GM21737 (cell line): ENCODE measurements around the gene RAP1GAP2.
"Not testable (repeated sequence)": the region's sequence is repeated elsewhere in the genome, so short reads cannot be mapped to it uniquely, and the experiment has no call there.

Experiments used
- ATAC-seq: cut with Tn5 transposase; IDR thresholded peaks from one replicate; pipeline ENCODE4 v1.9.1; 2021; ENCODE audit warnings: mild to moderate bottlenecking, moderate library complexity; ENCODE audit not compliant: unreplicated experiment

The RAP1GAP2 gene

DNA sequence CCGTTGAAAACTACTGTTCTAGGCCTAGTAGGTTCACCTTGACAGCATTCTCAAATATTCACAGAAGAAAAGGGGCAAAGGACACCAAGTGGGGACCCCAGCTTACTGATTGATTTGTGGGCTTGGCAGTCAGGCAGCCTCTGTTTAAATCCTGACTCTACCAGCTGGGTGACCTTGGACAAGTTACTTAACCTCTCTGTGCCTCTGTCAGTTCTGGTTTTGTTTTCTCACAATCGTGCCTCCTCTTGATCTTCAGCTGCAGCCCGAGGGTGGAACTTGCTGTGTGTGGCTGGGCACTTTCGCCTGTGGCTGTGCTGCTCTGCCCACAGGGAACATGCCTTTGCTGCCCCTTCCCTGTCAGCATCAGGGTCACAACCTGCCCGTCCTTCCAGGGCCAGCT is 17.8 kb downstream of the RAP1GAP2 start:
- no peak for ATAC-seq

DNA sequence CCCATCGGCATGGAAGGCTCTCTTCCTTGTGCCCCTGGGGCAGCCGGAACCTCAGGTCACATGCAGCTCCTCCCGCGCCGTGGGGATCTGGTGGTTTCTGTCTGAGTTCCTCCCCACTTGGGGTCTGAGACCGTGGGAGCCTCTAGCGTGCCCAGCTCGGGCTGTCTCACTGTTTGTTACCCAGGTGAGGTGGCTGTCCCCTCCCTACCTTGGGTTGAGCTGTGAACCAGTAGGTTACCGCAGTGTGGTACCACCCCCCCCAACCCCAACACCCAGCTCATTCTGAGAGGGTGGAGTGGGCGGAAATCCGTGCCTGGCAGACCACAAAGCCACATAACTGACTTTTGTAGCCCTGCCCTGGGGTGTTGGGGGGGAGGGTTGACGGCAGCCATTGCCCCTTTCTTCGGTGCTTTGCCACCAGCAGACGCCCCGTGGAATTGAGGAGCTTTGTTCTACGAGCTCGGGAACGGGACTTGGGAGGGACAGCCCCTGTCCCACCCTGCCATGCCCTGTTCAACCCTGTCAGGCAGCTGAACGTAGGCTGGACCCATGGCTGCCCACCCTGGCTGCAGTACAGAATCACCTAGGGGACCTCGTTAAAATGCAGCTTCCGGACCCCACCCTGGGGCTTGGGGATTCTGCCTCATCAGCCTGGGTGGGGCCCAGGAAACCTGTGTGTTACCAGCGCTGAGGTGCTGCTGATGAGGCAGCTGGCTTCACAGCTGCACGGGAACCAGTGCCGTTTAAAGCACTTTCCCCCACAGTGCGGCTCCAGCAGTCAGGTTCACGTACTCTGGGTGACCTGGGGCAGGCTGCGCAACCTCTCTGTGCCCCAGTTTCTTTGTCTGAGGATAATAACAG is 18.5 kb downstream of the RAP1GAP2 start:
- no peak for ATAC-seq

DNA sequence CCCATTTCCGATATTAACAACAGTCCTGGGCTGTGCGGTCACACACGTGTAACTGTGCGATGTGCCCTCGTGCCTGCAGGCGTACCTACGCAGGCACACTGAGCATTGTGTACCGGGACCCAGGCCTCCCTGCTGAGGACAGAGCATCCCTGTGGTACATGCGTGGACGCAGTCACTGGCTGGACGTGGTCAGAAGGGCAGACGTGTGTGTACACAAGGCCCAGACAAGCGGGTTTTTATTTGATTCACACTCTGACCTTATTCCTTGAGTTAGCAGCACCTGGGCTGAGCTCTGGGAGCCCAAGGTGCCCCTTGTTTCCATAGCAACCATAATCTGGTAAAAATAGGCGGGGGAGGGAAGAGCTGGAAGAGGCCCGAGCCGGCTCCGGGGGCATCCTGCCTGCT is 19.5 kb downstream of the RAP1GAP2 start:
- ATAC-seq = no peak

DNA sequence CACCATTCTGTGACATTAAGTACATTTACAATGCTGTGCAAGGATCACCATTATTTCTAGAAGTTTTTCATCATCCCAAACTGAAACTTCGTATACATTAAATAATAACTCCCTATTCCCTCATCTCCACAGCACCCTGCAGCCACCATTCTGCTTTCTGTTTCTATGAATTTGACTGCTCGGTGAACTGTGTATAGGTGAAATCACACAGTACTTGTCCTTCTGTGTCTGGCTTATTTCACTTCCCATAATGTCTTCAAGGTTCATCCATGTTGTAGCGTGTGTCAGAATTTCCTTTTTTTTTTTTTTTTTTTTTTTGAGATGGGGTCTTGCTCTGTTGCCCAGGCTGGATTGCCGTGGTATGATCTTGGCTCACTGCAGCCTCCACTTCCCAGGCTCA is 20.4 kb downstream of the RAP1GAP2 start:
- ATAC-seq = no peak

DNA sequence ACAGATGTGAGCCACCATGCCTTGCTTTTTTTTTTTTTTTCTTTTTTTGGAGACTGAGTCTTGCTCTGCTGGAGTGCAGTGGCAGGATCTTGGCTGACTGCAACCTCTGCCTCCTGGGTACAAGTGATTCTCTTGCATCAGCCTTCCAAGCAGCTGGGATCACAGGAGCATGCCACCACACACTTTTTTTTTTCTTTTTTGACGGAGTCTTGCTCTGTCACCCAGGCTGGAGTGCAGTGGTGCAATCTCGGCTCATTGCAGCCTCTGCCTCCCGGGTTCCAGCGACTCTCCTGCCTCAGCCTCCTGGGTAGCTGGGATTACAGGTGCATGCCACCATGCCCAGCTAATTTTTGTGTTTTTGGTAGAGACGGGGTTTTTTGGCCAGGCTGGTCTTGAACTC is 23.1 kb downstream of the RAP1GAP2 start:
- ATAC-seq = not testable (repeated sequence)

DNA sequence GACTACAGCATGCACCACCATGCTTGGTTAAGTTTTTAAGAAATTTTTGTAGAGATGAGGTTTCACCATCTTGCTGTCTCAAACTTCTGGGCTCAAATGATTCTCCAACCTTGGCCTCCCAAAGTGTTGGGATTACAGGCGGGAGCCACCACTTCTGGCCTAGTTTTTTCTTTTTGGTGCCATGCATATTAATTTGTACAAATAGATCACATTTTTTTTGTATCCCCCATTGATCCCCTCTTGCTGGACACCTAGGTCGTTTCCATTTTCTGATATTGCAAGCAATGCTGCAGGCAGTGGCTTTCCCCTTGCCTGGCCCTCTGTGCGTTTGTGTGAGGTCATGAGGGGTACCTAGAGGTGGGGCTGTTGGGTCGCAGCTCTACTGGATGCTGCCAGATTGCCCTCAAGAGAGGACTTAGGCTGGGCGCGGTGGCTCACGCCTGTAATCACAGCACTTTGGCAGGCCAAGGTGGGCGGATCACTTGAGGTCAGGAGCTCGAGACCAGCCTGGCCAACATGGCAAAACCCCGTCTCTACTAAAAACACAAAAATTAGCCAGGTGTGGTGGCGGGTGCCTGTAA is 23.8 kb downstream of the RAP1GAP2 start:
- ATAC-seq = no peak

DNA sequence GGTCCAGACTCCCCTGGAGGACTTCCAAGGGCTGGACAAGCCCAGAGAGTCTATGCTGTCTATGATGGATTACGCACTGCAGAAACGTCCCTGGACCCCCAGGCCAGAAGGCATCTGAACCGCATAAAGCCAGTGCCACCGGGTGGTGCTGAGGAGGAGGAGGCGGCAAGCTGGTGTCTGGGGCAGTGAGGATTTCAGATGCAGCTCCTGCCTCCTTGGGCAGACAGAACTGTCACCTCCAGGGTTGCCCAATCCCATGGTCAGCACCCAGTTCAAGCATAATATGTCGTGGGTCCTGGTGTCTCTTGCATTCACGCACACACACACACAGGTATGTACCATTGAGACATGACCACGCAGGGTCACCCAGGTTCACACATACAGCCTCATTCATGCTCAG is 25.6 kb downstream of the RAP1GAP2 start:
- no peak for ATAC-seq

DNA sequence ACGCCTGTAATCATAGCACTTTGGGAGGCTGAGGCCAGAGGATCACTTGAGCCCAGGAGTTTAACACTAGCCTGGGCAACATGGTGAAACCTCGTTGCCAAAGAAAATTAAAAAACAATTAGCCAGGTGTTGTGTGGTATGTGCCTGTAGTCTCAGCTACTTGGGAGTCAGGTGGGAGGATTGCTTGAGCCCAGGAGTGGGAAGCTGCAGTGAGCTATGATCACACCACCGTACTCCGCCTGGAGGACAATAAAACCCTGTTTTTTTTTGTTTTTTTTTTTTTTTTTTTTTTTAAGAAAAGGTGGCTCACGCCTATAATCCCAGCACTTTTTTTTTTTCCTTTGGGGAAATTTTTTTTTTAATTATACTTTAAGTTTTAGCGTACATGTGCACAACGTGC is 26.1 kb downstream of the RAP1GAP2 start:
- no peak for ATAC-seq

DNA sequence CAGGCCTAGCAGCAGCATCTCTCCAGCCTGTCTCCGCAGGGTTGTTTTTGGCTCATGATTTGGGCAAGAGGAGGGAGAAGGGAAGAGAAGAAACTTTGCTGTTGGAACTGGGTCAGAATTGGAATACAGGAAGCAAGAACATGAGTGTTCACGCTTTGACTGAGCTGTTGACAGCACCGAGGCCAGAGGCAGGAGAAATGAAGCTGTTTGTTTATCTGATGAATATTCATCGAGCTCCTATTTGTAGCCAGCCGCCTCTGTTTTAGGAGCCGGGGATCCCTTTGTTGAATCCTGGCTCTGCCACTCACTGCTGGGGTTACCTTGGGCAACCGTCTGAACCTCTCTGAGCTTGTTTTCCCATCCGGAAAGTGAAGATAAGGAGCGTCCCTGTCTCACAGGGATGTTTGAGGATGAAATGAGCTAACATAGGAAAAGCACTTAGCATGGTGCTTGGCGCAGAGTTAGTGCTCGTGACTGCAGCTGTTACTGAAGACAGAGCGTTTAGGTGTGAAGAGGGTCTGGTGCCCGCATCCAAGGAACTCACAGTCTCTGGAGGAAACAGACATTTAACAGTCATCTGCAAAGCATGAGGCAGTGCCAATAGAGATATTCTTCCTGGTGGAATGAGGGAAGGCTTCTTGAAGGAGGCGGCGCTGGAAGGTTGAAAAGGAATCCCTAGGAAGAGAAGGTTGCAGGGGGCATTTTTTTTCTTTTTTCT is 29.2 kb downstream of the RAP1GAP2 start:
- ATAC-seq = no peak

DNA sequence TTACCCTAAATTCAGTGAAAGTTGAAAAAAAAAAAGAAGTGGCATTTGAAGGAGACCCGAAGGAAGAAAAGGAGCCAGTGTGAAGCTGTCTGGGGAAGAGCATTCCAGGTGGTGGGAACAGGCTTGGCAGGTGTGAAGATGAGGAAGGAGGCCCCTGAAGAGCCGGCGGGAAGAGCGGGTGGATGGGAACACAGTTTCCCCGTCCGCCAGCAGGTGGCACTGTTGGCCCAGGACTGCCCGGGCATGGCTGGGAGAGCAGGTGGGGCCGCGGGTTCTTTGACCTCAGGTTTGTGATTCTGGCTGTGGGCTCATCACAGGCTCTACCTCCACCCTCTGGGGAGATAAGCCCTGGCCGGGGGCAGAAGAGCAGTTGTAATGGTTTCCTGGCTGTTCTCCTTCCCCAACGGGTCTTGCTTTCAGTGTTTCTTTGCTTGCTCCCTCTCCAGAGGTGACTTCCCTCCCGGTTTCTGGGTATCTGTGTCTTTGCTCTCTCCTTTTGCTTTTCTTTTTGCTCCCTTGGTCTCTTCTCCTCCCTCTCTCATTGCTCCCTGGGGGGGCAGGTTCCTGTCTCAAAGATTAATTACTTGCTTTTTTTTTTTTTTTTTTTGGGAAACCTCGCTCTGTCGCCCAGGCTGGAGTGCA is 32.3 kb downstream of the RAP1GAP2 start:
- ATAC-seq = peak; percentile 52

DNA sequence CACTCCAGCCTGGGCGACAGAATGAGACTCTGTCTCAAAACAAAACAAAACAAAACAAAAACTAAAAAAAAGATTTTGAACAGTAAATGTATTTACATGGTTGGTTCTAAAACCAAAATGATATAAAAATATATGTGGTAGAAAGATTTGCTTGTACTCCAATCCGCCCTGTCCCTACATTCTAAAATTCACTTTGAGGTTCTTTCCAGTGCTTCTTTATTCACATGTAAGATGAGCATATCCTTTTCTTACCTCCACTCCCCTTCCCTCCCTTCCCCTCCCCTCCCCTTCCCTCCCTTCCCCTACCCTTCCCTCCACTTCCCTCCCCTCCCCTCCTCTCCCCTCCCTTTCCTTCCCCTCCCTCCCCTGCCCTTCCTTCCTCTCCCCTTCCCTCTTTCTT is 34.4 kb downstream of the RAP1GAP2 start:
- no peak for ATAC-seq

DNA sequence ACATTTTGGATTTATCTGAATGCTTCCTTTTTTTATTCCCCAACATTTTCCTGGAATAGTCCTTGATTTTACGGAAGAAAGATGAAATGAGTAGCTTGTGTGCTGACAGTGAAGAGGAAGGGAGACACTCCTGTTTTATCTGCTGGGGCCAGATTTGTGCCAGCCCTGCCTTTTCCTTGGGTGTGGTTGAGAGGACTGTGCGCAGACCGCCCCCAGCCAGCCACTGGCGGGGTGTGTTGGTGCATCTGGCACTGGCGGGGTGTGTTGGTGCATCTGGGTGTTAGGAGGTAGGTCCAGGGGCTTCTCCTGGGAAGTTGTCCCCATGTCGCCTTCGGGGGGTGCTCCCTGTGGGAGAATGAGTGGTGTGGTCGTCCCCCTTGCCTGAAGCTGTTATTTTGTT is 39.5 kb downstream of the RAP1GAP2 start:
- ATAC-seq = no peak

DNA sequence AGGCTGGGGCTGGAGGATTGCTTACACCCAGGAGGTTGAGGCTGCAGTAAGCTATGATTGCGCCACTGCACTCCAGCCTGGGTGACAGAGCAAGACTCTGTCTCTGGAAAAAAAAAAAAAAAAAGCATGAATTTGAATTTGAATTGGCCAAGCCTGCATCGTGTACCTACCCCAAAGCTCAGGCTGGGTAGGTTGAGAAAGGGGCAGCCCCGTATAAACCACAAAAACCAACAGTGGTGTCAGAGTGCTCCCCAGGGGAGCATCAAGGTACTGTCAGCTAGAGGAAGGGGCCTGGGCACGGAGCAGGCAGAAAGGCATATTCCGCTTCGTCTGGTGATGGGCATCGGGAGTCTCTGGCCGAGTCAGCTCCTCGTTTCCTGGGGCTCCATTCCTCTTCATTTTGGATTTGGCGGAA is 40.9 kb downstream of the RAP1GAP2 start:
- ATAC-seq = no peak

DNA sequence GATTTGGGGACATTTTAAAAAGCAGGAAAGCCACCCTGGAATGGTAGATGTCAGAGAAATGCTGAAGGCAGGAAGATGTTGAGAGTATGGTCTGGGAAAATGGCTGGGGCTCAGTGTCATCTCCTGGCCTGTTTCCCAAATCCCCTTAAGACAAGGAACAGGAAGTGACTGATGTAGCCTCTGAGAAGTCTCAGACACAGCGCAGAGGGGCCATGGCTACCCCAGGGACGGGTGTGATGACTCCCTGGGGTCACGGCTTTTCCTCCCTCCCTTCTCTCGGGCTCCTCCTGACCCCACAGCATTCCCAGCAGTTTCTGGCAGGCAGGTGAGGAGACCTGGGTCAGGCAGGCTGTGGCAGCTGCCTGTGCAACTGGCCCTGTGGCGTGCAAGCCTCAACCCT is 45.4 kb downstream of the RAP1GAP2 start:
- no peak for ATAC-seq

DNA sequence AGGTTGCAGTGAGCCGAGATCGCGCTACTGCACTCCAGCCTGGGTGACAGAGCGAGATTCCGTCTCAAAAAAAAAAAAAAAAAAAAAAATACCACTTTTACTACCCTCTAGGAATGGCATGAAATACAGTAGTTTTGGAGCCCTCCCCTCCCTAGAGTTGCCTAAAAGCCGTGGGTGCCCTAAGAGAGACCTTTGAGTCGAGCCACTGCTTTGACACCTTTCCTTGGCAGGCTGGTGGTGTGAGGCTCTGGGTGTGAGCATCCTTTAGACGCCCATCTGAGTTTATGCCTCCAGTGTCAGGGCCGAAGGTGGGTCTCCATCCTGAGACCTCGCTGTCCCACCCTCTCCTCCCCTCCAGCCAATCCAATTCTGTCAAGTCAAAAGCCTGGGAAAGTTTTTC is 46.2 kb downstream of the RAP1GAP2 start:
- ATAC-seq = no peak

DNA sequence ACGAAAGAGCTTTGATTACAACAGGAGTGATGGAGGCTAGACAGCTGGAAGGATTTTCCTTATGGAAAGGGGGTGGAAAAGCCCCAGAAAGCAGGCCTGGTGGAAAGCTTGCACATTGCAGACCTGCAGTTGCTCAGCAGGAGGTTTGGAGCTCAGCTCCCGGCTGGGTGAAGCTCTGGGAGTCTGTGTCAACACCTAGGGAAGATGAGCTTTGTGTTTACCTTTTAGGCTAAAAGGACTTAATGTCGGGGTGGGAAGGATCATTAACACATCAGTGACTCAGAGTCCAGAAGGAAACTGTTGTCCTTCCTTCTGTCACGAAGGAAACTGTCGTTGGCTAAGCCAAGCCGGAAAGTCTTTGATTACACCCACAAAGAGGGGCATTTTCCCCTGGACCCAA is 48.2 kb downstream of the RAP1GAP2 start:
- ATAC-seq = no peak

DNA sequence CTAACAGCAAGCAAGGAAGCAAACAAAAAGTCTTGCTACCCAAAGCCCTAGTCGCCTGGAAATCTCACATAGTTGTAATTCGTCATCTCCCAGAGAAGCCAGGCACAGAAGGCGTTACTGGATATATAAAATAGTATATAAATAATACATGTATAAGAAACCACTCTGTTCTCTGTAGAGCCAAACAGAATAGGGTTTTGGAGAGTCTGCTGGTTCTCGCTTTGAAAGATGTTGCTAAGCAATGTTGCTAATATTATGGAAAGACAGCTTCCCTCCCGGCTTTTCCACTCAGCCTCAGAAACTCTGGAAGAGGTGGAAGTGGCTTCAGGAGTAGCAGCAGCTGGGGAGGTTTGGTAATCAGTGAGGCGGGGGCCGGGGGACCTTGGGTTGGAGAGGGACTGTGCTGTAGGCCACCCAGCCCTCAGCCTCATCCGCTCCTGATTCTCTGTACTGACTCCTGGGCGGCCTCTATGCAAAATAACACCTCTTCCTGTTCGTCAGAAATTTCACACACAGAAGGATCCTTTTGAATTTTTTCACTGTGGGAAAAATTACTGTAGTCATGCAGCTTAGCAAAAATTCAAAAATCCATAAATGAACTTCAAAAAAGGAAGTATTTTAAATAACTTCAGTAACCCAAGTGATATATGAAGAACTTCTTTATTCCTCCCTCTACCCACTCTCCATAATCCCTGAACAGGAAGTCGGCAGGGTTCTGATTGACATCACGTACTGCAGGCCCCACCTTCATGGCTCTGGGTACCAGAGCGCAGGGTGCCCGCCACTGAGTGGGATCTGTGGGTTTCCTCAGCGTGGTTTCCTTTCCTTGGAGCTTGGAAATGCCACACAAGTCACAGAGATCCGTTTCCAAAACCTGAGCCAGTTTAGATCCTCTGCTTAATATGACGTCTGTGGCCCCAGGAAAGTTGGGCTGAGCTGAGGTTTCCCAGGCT is 51.4 kb downstream of the RAP1GAP2 start:
- ATAC-seq = no peak

DNA sequence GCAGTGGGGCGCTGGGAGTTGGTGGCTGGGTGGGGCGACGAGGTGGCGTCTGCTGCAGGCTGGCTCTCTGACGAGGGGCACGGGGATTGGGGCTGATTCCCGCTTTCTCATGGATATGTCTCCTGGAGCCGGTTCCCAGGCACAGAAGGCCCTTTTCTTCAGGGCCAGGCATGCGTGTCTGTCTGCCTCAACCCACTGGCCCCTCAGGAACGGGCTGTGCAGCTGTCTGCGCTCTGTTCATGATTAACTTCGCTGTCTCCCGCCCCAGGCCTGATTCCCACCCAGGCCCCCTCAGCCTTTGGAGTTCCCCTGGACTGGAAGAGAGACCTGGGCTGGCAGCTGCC is 53.1 kb downstream of the RAP1GAP2 start:
- ATAC-seq = no peak

DNA sequence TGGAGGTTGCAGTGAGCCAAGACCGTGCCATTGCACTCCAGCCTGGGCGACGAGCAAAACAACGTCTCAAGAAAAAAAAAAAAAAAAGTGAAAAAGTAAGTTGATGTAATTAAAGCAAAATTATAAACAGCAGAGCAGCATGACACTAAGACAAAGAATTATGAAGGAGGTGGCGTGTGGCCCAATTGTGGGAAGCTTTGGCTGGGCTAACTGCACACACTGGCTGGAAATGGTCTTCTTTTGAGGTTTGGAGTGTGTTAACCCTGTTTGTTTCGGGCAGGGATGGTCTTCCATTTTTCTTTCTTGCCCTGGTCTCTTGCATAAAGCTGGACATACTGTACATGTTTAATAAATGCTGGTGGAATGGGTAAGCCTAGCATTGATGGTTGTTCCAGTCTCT is 54.8 kb downstream of the RAP1GAP2 start:
- no peak for ATAC-seq

DNA sequence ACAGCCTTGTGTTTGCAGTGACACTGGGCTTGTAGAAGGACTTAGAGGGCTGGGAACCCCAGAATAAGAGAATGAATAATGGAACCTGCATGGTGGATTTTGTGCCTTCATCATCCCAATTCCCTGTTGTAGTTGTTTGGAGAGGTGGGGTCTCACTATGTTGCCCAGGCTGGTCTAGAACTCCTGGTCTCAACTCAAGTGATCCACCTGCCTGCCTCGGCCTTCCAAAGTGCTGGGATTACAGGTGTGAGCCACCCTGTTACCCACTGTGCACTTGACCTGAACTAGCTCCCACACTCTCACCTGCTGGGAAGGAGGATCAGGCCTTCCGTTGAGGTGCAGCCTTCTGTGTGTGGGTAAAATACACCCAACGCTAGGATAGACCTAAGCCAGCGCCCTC is 55.4 kb downstream of the RAP1GAP2 start:
- no peak for ATAC-seq

DNA sequence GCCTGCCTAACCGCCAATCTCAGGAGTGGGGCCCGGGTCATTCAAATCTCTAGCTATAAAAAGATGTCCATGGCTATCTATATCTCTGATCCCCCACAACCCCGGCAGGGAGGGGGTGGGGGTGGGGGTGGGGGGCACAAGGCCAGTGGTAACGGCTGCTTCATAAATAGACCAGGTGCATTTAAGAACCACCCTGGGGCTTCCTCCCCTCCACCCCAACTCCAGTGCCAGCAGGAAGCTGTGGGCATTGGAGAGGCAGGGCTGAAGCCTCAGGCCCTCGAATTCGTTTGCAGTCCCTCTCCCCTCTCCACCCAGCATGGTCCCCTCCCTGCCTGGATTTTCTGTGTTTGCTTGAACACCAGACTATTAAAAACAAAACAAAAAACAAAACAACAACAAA is 56.0 kb downstream of the RAP1GAP2 start:
- no peak for ATAC-seq
